ENCODE data around the gene PDZRN4.

- no peak for TF ChIP-seq EZH2 (IDR thresholded peaks at IDR 0.05; ENCODE audit: borderline replicate concordance, low read depth, low read length, severe bottlenecking)
- no peak for TF ChIP-seq POLR2A (IDR thresholded peaks at IDR 0.05; ENCODE audit: low read depth, low read length)
- no peak for TF ChIP-seq CTCF (IDR thresholded peaks at IDR 0.05; ENCODE audit: extremely low read depth in 1 of 2, insufficient read depth in 1 of 2, low read depth in 1 of 2, low read length in 2 of 2)
- TF ChIP-seq JUN (IDR thresholded peaks at IDR 0.05; ENCODE audit: borderline replicate concordance, insufficient read depth, insufficient read length, low read depth): no peak
- no peak for TF ChIP-seq POLR2AphosphoS5 (IDR thresholded peaks at IDR 0.05; ENCODE audit: insufficient read depth, low read depth, low read length)
- no peak for TF ChIP-seq MAX (IDR thresholded peaks at IDR 0.05; ENCODE audit: insufficient read depth, insufficient read length)
- no peak for TF ChIP-seq GATA2 (IDR thresholded peaks at IDR 0.05; ENCODE audit: insufficient read depth, insufficient read length, low read depth, low read length)
These were observed 25.5 kb downstream of the PDZRN4 start for GRCh38 chr12:41213648-41214047.
